Stimulated activated naive CD4-positive, alpha-beta T cell treated with Interleukin-2 at 50 U/mL for 16 hours (primary cell): ENCODE data around the gene TSPAN9.

Experiments
- DNase-seq: peaks from one replicate; lab custom pipeline; 2025; lab: John Stamatoyannopoulos, UW

Gene TSPAN9

GRCh38 chr12:3205742-3206519 lies 128.8 kb downstream of the TSPAN9 start:
- DNase-seq = no peak

DNA sequence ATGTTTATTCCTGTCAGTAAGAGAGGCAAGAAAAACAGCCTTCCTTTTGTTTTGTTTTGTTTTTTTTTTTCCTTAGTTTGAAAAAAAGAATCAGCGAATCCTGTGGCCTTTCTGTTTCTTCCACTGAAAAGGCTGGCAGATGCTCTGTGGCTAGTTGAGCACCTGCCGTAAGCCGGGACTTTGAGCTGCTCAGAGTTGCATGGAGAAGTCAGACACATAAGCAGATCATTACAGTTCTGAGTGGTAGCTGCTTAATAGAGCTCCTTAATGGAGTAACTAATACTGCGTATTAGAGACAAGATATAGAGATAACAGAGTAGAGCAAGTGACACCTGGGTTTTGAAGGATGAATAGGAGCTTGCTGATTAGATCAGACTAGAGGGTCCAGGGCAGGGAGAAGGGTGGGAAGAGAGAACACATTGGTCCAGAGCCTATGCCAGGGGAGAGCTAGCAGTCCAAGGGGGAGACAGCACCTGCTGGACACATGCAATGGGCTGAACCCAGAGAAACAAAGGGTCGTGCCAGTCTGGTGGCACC lies 129.4 kb downstream of the TSPAN9 start:
- DNase-seq = no peak

- no peak for DNase-seq
Measured at GRCh38 chr12:3207175-3207574, 130.0 kb downstream of the TSPAN9 start.

GRCh38 chr12:3207858-3208257 lies 130.7 kb downstream of the TSPAN9 start:
- no peak for DNase-seq

DNA sequence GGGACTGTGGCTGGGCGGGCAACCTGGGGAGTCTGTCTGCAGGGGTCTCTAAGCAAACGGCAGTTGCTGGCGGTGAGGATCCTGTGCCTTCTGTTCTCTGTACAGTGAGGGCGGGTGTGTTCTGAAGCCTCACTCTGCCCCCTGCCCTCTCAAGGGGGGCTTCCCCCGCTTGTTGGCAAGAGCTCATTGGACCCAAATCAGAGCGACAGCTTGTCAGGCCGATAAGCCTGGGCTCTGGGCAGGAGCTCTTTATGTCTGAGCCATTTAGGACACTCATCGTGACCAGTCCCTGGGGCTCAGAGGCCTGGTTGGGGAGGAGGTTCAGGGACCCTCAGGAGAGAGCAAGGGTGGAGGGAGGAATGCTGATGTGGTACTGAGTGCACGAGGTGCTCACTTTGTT lies 136.0 kb downstream of the TSPAN9 start:
- no peak for DNase-seq

DNA sequence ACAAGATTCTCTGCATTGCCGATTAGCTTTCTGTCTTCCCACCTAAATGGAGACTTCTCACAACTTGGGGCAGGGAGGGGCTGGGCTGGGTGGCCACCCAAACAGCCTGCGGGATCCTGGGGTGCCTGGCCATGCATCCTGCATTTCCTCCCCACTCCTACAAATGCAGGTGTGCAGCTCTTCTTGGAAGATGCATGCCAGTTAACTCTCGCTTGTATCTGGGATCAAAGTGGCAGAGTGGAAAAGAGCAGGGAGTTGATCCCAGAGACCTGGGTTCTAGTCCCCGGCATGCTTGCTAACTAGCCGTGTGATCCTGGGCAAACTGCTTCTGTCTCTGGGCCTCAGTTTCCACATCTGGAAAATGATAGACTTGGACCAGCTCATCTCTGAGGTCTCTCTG lies 136.6 kb downstream of the TSPAN9 start:
- DNase-seq = no peak

GRCh38 chr12:3214526-3215365 lies 137.6 kb downstream of the TSPAN9 start:
- DNase-seq = no peak

GRCh38 chr12:3215410-3215975 lies 138.3 kb downstream of the TSPAN9 start:
- no peak for DNase-seq

GRCh38 chr12:3216097-3216496 lies 138.9 kb downstream of the TSPAN9 start:
- DNase-seq = no peak

- no peak for DNase-seq
Measured at GRCh38 chr12:3216726-3217682, 139.8 kb downstream of the TSPAN9 start.

DNA sequence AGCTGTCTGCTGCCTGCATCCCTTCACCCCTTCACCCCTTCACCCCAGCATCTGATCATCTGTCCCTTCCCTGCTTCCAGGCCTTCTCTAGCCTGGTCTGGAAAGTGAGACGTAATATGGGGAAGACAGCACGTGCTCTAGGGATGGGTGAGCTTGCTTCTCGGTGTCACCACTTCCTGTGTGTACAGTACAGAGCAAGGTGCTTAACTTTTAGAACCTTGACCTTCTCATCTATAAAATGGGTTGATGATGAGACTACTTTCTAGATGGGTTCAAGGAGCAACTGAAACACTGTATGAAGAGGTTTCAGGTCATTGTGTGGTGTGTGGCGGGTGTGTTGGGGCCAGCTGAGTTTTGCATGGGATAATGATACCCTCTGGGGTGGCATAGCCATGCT lies 140.5 kb downstream of the TSPAN9 start:
- no peak for DNase-seq

- DNase-seq = no peak
Measured at GRCh38 chr12:3218228-3219171, 141.3 kb downstream of the TSPAN9 start.

- DNase-seq = no peak
Measured at GRCh38 chr12:3219233-3219632, 142.1 kb downstream of the TSPAN9 start.

DNA sequence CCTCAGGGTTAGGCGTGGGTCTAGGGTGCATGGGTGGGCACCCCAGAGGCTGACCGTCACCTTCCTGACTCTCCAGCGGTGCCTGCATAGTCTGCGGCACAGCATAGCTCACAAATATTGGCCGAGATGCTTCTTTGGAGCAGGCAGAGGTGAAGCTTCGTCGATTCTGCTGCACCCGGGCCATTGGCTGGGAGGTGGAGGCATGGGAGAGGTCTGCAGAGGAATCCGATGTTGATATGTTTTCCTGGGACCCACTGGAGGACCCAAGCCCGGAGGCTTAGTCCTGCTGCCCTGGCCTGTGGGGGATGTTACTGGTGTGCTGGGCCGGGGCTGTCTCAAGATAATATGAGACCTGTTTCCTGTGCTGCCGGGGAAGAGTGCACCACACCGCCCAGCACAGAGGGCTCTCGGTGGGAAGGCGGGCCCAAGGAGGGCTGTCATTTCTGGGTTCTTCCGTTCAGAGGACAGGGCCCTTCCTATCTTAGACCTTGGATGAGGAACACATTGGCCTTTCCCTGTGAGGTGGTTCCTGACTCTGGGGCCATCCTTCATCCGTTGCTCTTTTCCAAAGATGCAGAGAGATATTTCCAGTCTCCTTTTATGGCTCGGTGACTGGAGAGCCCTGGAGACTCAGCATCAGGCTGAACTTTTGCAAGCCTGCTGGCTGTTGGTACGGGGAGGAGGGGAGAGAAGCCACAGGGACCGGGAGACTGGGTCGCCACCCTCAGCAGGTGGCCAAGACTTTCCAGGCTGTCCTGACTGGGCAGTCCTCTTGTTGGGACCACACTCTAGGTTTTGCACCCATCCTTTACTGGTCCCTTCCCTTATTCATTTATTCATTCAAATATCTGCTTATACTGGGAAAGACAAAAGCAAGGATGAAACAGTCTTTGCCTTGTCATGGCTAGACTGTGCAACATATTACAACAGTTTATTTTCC lies 143.5 kb downstream of the TSPAN9 start:
- no peak for DNase-seq

DNA sequence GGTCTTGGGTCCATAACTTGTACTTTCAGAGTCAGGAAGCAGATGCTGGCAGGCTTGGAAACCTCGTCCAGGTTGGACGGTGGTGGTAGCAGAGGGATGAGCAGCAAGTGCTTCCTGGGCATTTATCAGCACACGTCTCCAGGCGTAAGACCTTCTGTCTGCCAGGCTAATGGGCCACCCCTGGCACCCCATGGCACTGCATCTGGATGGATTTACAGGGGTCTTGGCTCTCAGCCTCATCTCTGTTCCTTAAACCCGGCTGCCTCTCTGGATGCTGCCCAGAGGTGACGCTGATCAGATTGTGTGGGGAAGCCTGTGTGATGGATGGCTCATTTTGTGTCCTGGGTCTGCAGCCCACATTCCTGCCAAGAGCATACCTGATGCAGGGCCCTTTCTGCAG lies 145.1 kb downstream of the TSPAN9 start:
- no peak for DNase-seq

GRCh38 chr12:3222979-3223378 lies 145.8 kb downstream of the TSPAN9 start:
- DNase-seq = no peak

DNA sequence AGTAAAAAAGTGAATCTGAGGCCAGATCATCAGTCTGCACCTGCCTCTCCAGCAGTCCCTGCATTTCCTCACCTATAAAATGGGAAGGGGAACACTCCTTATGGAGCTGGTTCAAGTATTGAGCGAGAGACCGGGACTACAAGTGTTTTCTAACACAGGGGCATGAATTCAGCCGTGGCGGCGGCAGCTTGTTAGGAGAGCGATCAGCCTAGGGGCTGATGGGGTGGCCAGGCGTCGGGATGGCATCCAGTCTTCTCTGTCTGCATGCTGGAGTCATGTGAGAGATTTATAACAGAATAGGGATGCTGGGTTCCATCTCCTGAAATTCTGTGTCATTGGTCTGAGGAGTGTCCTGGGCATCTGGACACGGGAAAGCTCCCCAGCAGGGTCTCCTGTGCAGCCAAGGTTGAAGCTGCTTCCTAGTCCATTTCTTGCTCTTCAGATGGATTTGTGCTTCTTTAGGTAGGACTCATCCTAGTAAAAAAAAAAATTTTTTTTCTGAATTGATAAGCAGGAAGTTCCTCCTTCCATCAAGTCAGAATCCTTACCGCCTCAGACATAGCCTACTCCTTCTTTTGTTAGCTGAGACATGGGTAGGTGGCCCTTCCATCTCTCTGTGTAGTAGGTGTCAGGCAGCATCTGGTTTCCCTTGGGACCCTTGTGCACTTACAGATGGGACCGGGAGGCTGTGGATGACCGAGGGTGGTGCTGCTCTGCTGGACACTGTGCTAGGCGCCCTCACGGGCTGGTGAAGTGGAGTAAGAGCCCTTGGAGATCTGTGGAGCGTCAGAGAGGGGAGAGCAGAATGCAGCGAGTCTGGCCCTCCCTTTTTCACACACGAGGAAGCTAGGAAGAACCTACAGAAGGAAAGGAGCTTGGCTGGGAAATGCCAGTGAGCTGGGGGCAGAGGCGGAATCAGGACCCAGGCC lies 146.7 kb downstream of the TSPAN9 start:
- no peak for DNase-seq

GRCh38 chr12:3224530-3224903 lies 147.3 kb downstream of the TSPAN9 start:
- no peak for DNase-seq
